DOHH2 (cell line): ENCODE data around the gene TRIM67.

ENCODE experiments used
- H3F3A ChIP-seq: fragments of 200-600 bp; sonication (generic), shearing (Covaris generic); 2 replicates; pipeline ENCODE4 v1.6.0; 2016; ENCODE audit warnings: antibody characterized with exemption, mild to moderate bottlenecking; ENCODE audit not compliant: control insufficient read depth, insufficient read depth
- H3K27ac ChIP-seq: fragments of 200-600 bp; sonication (generic); 2 replicates; pipeline ENCODE4 v1.5.1; 2014; ENCODE audit warnings: low read depth, mild to moderate bottlenecking, low read length, moderate library complexity
- H3K27me3 ChIP-seq: fragments of 200-600 bp; sonication (generic); 2 replicates; pipeline ENCODE4 v1.6.1; 2014; ENCODE audit warnings: mild to moderate bottlenecking, low read length, mixed read lengths; ENCODE audit not compliant: control insufficient read depth
- H3K36me3 ChIP-seq: fragments of 200-600 bp; sonication (generic); 2 replicates; pipeline ENCODE4 v1.6.1; 2014; ENCODE audit warnings: mild to moderate bottlenecking, low read length, moderate library complexity, mixed read lengths; ENCODE audit not compliant: control insufficient read depth
- H3K4me1 ChIP-seq: fragments of 200-600 bp; sonication (generic); 2 replicates; pipeline ENCODE4 v1.6.1; 2014; ENCODE audit warnings: mild to moderate bottlenecking, low read length, mixed read lengths; ENCODE audit not compliant: control insufficient read depth
- H3K4me2 ChIP-seq: fragments of 200-600 bp; sonication (generic); 2 replicates; pipeline ENCODE4 v1.6.0; 2014; ENCODE audit warnings: mild to moderate bottlenecking, low read length, moderate library complexity
- H3K4me3 ChIP-seq: fragments of 200-600 bp; sonication (generic); 2 replicates; pipeline ENCODE4 v1.5.1; 2014; ENCODE audit warnings: mild to moderate bottlenecking, low read length, mixed read lengths
- H3K79me2 ChIP-seq: fragments of 200-600 bp; sonication (generic); 2 replicates; pipeline ENCODE4 v1.6.1; 2014; ENCODE audit warnings: mild to moderate bottlenecking, low read length, mixed read lengths; ENCODE audit not compliant: control insufficient read depth
- H3K9me2 ChIP-seq: fragments of 200-600 bp; sonication (generic); replicated peaks from 2 replicates; pipeline ENCODE4 v1.6.1; 2014; ENCODE audit warnings: mild to moderate bottlenecking, low read length, mixed read lengths; ENCODE audit not compliant: control insufficient read depth
- H3K9me3 ChIP-seq: fragments of 200-600 bp; sonication (generic); 2 replicates; pipeline ENCODE4 v1.6.1; 2014; ENCODE audit warnings: antibody characterized with exemption, low read length, mixed read lengths; ENCODE audit not compliant: control insufficient read depth, insufficient read depth
- H4K20me1 ChIP-seq: fragments of 200-600 bp; sonication (generic); 2 replicates; pipeline ENCODE4 v1.6.0; 2014; ENCODE audit warnings: low read depth, mild to moderate bottlenecking, antibody characterized with exemption, low read length, moderate library complexity; ENCODE audit not compliant: control insufficient read depth, insufficient read depth
- EZH2phosphoT487 ChIP-seq: fragments of 200-600 bp; sonication (generic); IDR thresholded peaks from 2 replicates; pipeline ENCODE4 v1.6.1; 2017; ENCODE audit warnings: borderline replicate concordance, mild to moderate bottlenecking, antibody characterized with exemption, low read length, moderate library complexity, mixed read lengths
- TF ChIP-seq, protein P1 (sequence below): fragments of 200-600 bp; sonication (generic); IDR thresholded peaks from one replicate; pipeline ENCODE4 v1.5.1; 2014; ENCODE audit warnings: antibody characterized with exemption, mild to moderate bottlenecking, low read depth, low read length; ENCODE audit not compliant: poor library complexity, severe bottlenecking

Gene TRIM67

DNA sequence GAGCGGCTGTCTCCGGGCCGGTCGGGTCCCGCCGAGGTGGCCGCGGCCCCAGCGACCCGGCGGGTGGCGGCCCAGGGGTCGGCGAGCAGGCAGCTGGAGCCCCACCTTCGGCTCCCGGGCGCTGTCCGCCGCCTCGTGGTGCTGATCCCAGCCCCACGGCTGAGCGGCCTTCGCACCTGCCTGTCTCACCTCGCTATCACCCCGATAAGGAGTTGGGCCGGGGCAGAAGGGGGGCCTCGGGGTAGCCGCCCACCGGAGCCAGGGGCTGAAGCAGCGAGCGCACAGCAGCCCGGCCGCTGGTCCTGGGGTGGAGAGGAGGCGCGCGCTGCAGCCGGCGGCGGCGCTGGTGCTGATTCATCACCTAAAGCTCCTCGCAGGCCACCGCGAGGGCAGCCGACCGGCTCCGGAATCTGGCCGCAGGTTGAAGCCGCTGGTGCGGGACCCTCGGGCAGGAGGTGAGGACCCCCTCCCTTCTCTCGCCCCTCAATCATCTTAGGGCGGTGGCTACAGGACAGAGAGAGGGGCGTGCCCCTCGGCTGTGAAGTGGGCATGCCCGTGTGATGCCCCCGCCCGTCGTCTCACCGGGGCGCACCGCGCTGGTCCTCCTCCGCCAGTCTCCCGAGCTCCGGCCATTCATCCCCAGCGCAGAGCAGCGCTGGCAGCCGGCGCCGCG lies 575 bp downstream of the TRIM67 start:
- no peak overlapping the region for H3K4me2 ChIP-seq
- no peak for TF ChIP-seq EZH2phosphoT487
- TF ChIP-seq, protein P1, sequence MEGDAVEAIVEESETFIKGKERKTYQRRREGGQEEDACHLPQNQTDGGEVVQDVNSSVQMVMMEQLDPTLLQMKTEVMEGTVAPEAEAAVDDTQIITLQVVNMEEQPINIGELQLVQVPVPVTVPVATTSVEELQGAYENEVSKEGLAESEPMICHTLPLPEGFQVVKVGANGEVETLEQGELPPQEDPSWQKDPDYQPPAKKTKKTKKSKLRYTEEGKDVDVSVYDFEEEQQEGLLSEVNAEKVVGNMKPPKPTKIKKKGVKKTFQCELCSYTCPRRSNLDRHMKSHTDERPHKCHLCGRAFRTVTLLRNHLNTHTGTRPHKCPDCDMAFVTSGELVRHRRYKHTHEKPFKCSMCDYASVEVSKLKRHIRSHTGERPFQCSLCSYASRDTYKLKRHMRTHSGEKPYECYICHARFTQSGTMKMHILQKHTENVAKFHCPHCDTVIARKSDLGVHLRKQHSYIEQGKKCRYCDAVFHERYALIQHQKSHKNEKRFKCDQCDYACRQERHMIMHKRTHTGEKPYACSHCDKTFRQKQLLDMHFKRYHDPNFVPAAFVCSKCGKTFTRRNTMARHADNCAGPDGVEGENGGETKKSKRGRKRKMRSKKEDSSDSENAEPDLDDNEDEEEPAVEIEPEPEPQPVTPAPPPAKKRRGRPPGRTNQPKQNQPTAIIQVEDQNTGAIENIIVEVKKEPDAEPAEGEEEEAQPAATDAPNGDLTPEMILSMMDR: no peak
- H3K4me3 ChIP-seq: no peak overlapping the region
- H4K20me1 ChIP-seq: no peaks in the 10 kb centered on the region
- peaks cover 4% of the 10 kb centered on the region; the same call in 1 of the 2 replicates for H3K27me3 ChIP-seq
- H3K36me3 ChIP-seq: no peaks in the 10 kb centered on the region
- no peaks in the 10 kb centered on the region for H3K9me2 ChIP-seq
- no peak overlapping the region for H3K27ac ChIP-seq
- H3K79me2 ChIP-seq: no peaks in the 10 kb centered on the region
- H3F3A ChIP-seq: no peaks in the 10 kb centered on the region
- H3K9me3 ChIP-seq: no peaks in the 10 kb centered on the region
- H3K4me1 ChIP-seq: no peaks in the 10 kb centered on the region

DNA sequence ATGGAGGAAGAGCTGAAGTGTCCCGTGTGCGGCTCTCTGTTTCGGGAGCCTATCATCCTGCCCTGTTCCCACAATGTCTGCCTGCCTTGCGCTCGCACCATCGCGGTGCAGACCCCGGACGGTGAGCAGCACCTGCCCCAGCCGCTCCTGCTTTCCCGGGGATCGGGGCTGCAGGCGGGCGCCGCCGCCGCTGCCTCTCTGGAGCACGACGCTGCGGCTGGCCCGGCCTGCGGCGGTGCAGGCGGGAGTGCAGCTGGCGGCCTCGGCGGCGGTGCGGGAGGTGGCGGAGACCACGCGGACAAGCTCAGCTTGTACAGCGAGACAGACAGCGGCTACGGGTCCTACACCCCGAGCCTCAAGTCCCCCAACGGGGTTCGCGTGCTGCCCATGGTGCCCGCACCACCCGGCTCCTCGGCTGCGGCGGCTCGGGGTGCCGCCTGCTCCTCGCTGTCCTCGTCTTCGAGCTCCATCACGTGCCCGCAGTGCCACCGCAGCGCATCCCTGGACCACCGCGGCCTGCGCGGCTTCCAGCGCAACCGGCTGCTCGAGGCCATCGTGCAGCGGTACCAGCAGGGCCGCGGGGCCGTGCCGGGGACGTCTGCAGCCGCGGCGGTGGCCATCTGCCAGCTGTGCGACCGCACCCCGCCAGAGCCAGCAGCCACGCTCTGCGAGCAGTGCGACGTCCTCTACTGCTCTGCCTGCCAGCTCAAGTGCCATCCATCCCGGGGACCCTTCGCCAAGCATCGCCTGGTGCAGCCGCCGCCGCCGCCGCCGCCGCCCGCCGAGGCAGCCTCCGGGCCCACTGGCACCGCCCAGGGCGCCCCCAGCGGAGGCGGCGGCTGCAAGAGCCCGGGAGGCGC lies 1.3 kb downstream of the TRIM67 start:
- no peaks in the 10 kb centered on the region for H3F3A ChIP-seq
- TF ChIP-seq, protein P1: no peak
- TF ChIP-seq EZH2phosphoT487: no peak
- no peaks in the 10 kb centered on the region for H3K4me1 ChIP-seq
- no peaks in the 10 kb centered on the region for H3K36me3 ChIP-seq
- H4K20me1 ChIP-seq: no peaks in the 10 kb centered on the region
- H3K9me3 ChIP-seq: no peaks in the 10 kb centered on the region
- H3K27ac ChIP-seq: no peak overlapping the region
- H3K4me2 ChIP-seq: no peak overlapping the region
- H3K27me3 ChIP-seq: peaks cover 2% of the 10 kb centered on the region; the same call in 1 of the 2 replicates
- no peaks in the 10 kb centered on the region for H3K9me2 ChIP-seq
- no peaks in the 10 kb centered on the region for H3K79me2 ChIP-seq
- H3K4me3 ChIP-seq: no peak overlapping the region

DNA sequence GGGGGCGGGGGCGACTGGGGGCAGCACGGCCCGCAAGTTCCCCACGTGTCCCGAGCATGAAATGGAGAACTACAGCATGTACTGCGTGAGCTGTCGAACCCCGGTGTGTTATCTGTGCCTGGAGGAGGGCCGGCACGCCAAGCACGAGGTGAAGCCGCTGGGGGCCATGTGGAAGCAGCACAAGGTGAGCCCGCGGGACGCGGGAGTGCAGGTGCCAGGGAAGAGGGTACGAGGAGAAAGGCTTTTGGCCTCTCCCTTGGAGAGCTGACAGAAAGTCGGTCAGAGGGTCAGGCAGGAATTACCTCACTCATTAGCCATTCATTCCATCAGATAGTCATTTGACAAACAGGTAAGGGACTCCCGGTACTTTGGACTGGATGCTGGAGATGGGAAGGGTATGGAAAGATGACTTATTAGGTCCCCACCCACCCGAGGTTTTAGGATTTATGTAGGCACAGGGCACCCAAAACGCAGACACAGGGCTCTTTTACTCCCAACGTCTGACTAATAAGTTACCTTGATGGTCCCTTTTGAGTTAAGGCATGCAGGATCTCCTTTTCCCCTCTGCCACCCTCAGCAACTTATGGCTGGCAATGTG lies 2.1 kb downstream of the TRIM67 start:
- no peak overlapping the region for H3K4me3 ChIP-seq
- H3K4me1 ChIP-seq: no peaks in the 10 kb centered on the region
- peaks cover 2% of the 10 kb centered on the region; the same call in 1 of the 2 replicates for H3K27me3 ChIP-seq
- H3K27ac ChIP-seq: no peak overlapping the region
- TF ChIP-seq EZH2phosphoT487: no peak
- TF ChIP-seq, protein P1: no peak
- no peaks in the 10 kb centered on the region for H3K9me3 ChIP-seq
- no peaks in the 10 kb centered on the region for H3K79me2 ChIP-seq
- H4K20me1 ChIP-seq: no peaks in the 10 kb centered on the region
- no peaks in the 10 kb centered on the region for H3K9me2 ChIP-seq
- H3K36me3 ChIP-seq: no peaks in the 10 kb centered on the region
- no peak overlapping the region for H3K4me2 ChIP-seq
- no peaks in the 10 kb centered on the region for H3F3A ChIP-seq
